ENCODE data around the gene NKAIN2.

DNA sequence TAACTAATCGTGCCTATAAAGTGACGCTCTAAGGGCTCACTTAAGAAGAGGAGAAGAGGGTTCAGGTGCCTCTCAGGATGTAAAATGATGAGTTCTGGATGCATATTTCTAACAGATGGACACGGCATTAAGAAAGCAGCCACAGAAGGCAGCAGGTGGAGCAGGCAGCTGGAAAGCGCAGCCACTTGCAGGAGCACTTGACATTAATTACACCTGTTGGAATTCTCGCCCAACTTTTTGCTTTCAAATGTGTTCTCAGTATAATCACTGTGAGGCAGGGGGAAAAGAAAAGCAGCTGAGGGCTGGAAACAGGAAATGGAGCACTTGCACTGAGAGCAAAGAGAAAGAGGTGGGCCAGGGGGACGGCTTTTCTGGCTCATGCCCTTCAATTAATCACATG lies 164.2 kb downstream of the NKAIN2 start:
- no peak for TF ChIP-seq POLR2A (IDR thresholded peaks at IDR 0.05)
- TF ChIP-seq, protein P1, sequence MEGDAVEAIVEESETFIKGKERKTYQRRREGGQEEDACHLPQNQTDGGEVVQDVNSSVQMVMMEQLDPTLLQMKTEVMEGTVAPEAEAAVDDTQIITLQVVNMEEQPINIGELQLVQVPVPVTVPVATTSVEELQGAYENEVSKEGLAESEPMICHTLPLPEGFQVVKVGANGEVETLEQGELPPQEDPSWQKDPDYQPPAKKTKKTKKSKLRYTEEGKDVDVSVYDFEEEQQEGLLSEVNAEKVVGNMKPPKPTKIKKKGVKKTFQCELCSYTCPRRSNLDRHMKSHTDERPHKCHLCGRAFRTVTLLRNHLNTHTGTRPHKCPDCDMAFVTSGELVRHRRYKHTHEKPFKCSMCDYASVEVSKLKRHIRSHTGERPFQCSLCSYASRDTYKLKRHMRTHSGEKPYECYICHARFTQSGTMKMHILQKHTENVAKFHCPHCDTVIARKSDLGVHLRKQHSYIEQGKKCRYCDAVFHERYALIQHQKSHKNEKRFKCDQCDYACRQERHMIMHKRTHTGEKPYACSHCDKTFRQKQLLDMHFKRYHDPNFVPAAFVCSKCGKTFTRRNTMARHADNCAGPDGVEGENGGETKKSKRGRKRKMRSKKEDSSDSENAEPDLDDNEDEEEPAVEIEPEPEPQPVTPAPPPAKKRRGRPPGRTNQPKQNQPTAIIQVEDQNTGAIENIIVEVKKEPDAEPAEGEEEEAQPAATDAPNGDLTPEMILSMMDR (IDR thresholded peaks at IDR 0.05): no peak
